IMR-90 (cell line): Measurements from ENCODE around the gene GPC6. TPM values are rescaled to one million over a fixed set of nuclear protein-coding genes. Genes with fewer than 3 reads are reported as not detected.

Source experiments
- ATAC-seq: fragments of 200-7000 bp; cut with Tn5 transposase; 2 replicates; pipeline ENCODE4 v1.9.1; 2020; ENCODE audit warnings: low read depth, mild to moderate bottlenecking, moderate library complexity
- BruUV-seq: library from RNA; stranded (reverse); fragments of 400-500 nt; replicated peaks from 2 replicates; lab custom pipeline; 2021; lab: Mats Ljungman, UMichigan
- CTCF ChIA-PET: fragments of 300-600 bp; formaldehyde crosslinking; extraction: SDS; loops from one replicate; lab custom pipeline; 2021; ENCODE audit warnings: antibody characterized with exemption; lab: Yijun Ruan, JAX
- POLR2A ChIA-PET: fragments of 300-600 bp; sonication (Branson Sonifier 250); formaldehyde crosslinking; loops from one replicate; lab custom pipeline; 2022; ENCODE audit warnings: antibody characterized with exemption; ENCODE audit not compliant: unreplicated experiment; lab: Charles Lee
- DNase-seq: peaks from one replicate; pipeline ENCODE4 v3.0.0; 2013
- H2AFZ ChIP-seq: replicated peaks from 2 replicates; pipeline ENCODE3; 2013; ENCODE audit warnings: low read length, mild to moderate bottlenecking; ENCODE audit not compliant: poor library complexity
- H2AK5ac ChIP-seq: 2 replicates; pipeline ENCODE4 v1.6.1; 2013; ENCODE audit warnings: low read depth, low read length, inconsistent platforms
- H2AK9ac ChIP-seq: replicated peaks from 2 replicates; pipeline ENCODE3; 2013; ENCODE audit warnings: mild to moderate bottlenecking, low read depth, low read length, moderate library complexity; ENCODE audit not compliant: poor library complexity
- H2BK120ac ChIP-seq: 2 replicates; pipeline ENCODE4 v1.6.1; 2013; ENCODE audit warnings: low read depth, low read length, inconsistent platforms
- H2BK15ac ChIP-seq: 3 replicates; pipeline ENCODE4 v1.6.1; 2013; ENCODE audit warnings: low read depth, low read length, inconsistent platforms
- H2BK20ac ChIP-seq: 2 replicates; pipeline ENCODE4 v1.6.1; 2013; ENCODE audit warnings: low read depth, mild to moderate bottlenecking, inconsistent platforms, low read length, moderate library complexity
- H2BK5ac ChIP-seq: 2 replicates; pipeline ENCODE4 v1.6.1; 2013; ENCODE audit warnings: mild to moderate bottlenecking, low read depth, low read length, inconsistent platforms; ENCODE audit not compliant: poor library complexity, severe bottlenecking
- H3K14ac ChIP-seq: replicated peaks from 2 replicates; pipeline ENCODE4 v1.6.1; 2013; ENCODE audit warnings: low read depth, low read length, inconsistent platforms
- H3K18ac ChIP-seq: 2 replicates; pipeline ENCODE4 v1.6.1; 2013; ENCODE audit warnings: low read depth, low read length, control low read depth
- H3K23ac ChIP-seq: 2 replicates; pipeline ENCODE4 v1.6.1; 2013; ENCODE audit warnings: low read depth, low read length, inconsistent platforms
- H3K27ac ChIP-seq: 2 replicates; pipeline ENCODE4 v1.5.1; 2013; ENCODE audit warnings: mild to moderate bottlenecking, control low read depth, low read length; ENCODE audit not compliant: insufficient read depth
- H3K27me3 ChIP-seq: 2 replicates; pipeline ENCODE4 v1.6.1; 2013; ENCODE audit warnings: low read length; ENCODE audit not compliant: control insufficient read depth, insufficient read depth
- H3K36me3 ChIP-seq: 2 replicates; pipeline ENCODE4 v1.6.1; 2013; ENCODE audit warnings: low read length, mixed read lengths; ENCODE audit not compliant: control insufficient read depth, insufficient read depth
- H3K4ac ChIP-seq: 2 replicates; pipeline ENCODE4 v1.6.1; 2013; ENCODE audit warnings: low read depth, low read length, inconsistent platforms
- H3K4me1 ChIP-seq: 2 replicates; pipeline ENCODE4 v1.6.1; 2013; ENCODE audit warnings: low read length, mixed read lengths; ENCODE audit not compliant: control insufficient read depth, insufficient read depth
- H3K4me2 ChIP-seq: 2 replicates; pipeline ENCODE4 v1.6.1; 2013; ENCODE audit warnings: low read depth, mild to moderate bottlenecking, control low read depth, low read length, moderate library complexity
- H3K4me3 ChIP-seq: 2 replicates; pipeline ENCODE4 v1.5.1; 2013; ENCODE audit warnings: low read depth, mild to moderate bottlenecking, control low read depth, low read length, moderate library complexity; ENCODE audit not compliant: insufficient read depth
- H3K56ac ChIP-seq: 2 replicates; pipeline ENCODE4 v1.6.1; 2013; ENCODE audit warnings: low read length, inconsistent platforms; ENCODE audit not compliant: insufficient read depth; ENCODE audit errors: extremely low read depth
- H3K79me1 ChIP-seq, 2 experiments: 2 replicates each; pipeline ENCODE4 v1.6.1; 2013; ENCODE audit warnings: low read length in 2 of 2, inconsistent platforms in 1 of 2, low read depth in 1 of 2
- H3K9ac ChIP-seq: 2 replicates; pipeline ENCODE4 v1.6.1; 2013; ENCODE audit warnings: low read depth, low read length, control low read depth
- H3K9me1 ChIP-seq: 2 replicates; pipeline ENCODE4 v1.6.1; 2013; ENCODE audit warnings: low read length, inconsistent platforms; ENCODE audit not compliant: insufficient read depth
- H3K9me3 ChIP-seq: 2 replicates; pipeline ENCODE4 v1.6.1; 2013; ENCODE audit warnings: low read length; ENCODE audit not compliant: control insufficient read depth, insufficient read depth
- H4K20me1 ChIP-seq: 2 replicates; pipeline ENCODE4 v1.6.1; 2013; ENCODE audit warnings: low read length, inconsistent platforms; ENCODE audit not compliant: insufficient read depth
- H4K5ac ChIP-seq: 2 replicates; pipeline ENCODE4 v1.6.1; 2013; ENCODE audit warnings: mild to moderate bottlenecking, low read depth, low read length, control low read depth
- H4K8ac ChIP-seq, 2 experiments: 2 replicates each; pipeline ENCODE4 v1.6.1; 2013; ENCODE audit warnings: low read depth in 2 of 2, low read length in 2 of 2, control low read depth in 1 of 2, inconsistent platforms in 1 of 2
- H4K91ac ChIP-seq: 2 replicates; pipeline ENCODE4 v1.6.1; 2013; ENCODE audit warnings: low read depth, low read length, inconsistent platforms; ENCODE audit not compliant: insufficient read depth
- ELK1 ChIP-seq: fragments of 150-350 bp; IDR thresholded peaks from 2 replicates; pipeline ENCODE4 v1.6.1; 2016; ENCODE audit warnings: low read depth, mild to moderate bottlenecking, low read length, moderate library complexity, borderline replicate concordance
- MAFK ChIP-seq: IDR thresholded peaks from 2 replicates; pipeline ENCODE4 v1.6.1; 2012; ENCODE audit warnings: low read depth, low read length, improper control_type of control experiment
- WGBS, 2 experiments: methylation state at CpG; one replicate each; pipeline versions ENCODE4 v1.1.5 to v1.1.7; 2013; ENCODE audit warnings: missing lambda C conversion rate in 2 of 2; ENCODE audit not compliant: insufficient read length in 1 of 2; ENCODE audit errors: extremely low coverage in 2 of 2; 5-methylcytosine and 5-hydroxymethylcytosine counted together
- dilution Hi-C: fragments of 300-500 bp; cut with HindIII; formaldehyde crosslinking; loops from one replicate; pipeline ENCODE4 v1.14.3; 2018; ENCODE audit warnings: low sequenced_read_pairs; ENCODE audit not compliant: unreplicated experiment
- in situ Hi-C: fragments of 300-500 bp; cut with MboI; formaldehyde crosslinking; loops from 3 replicates; pipeline ENCODE4 v1.14.3; 2019; ENCODE audit warnings: low sequenced_read_pairs, inconsistent platforms, mixed read lengths
- intact Hi-C: fragments of 100-400 bp; cut with micrococcal nuclease; formaldehyde crosslinking; loops from 2 replicates; pipeline ENCODE4 v1.10.0; 2022
- polyA plus RNA-seq, 3 experiments: library from polyadenylated mRNA; depleted of rRNA; stranded (reverse); fragments of >200 nt; gene quantifications; 2 replicates each; pipeline ENCODE4 v1.2.3, GENCODE V29; 2012; ENCODE audit warnings: low replicate concordance in 1 of 3
- total RNA-seq: library from RNA; depleted of rRNA; stranded (reverse); fragments of >200 nt; gene quantifications from 2 replicates; pipeline ENCODE4 v1.2.3, GENCODE V29; 2012

The GPC6 gene
- total and polyA plus RNA-seq, 2 of the 4 experiments (the other 2 are of a cell fraction), result 14.9 to 39.4 TPM

DNA sequence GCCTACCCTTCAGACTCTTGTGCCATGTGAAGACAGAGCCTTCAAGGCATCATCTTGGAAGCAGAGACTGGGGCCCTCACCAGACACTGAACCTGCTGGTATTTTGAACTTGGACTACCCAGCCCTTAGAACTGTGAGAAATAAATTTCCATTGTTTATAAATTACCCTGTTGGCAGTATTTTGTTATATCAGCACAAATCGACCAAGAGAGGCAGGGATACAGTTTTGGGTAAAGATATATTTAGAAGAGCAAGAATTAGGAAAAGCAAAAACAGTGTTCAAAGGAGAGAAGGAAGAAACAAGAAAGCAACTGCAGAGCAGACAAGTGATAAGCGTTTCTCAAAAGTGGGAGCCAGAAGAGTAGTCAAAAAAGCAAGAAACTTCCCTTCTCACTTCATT is 652.1 kb downstream of the GPC6 start:
- H3K9me1 ChIP-seq, result peaks cover 2% of the 10 kb centered on the region; the same call in 1 of the 2 replicates
- ChIA-PET CTCF (no interaction called here), POLR2A (no interaction called here)
- H3K23ac ChIP-seq, result no peak overlapping the region
- no peak overlapping the region for H2BK20ac ChIP-seq
- no peak overlapping the region for H2AK9ac ChIP-seq
- H2BK120ac ChIP-seq, result no peak overlapping the region
- no peak overlapping the region for H3K4me2 ChIP-seq
- peak overlapping the region; percentile 61; the same call in 1 of the 2 replicates for H2AK5ac ChIP-seq
- H3K36me3 ChIP-seq, result peaks cover 2% of the 10 kb centered on the region; the same call in 1 of the 2 replicates
- H3K18ac ChIP-seq, result no peak overlapping the region
- no peak overlapping the region for H3K14ac ChIP-seq
- 0 out of 4 replicates have a peak, but pooled peaks cover 0 to 1% of the 10 kb centered on the region in 2 experiments for H3K79me1 ChIP-seq
- H3K56ac ChIP-seq, result no peak overlapping the region
- no CpG with 5 or more reads among the region's 2 CpGs for WGBS, 2 experiments
- no peak overlapping the region for H4K5ac ChIP-seq
- intact Hi-C loops, result no loop called here
- TF ChIP-seq ELK1, result no peak
- peak; percentile 59 for TF ChIP-seq MAFK
- ATAC-seq, result no peak
- BruUV-seq, result no TSS peak
- no peak overlapping the region for H2AFZ ChIP-seq
- H4K91ac ChIP-seq, result no peak overlapping the region
- H3K4me1 ChIP-seq, result peaks cover 6% of the 10 kb centered on the region
- in situ Hi-C loops, result no loop called here
- H2BK5ac ChIP-seq, result no peak overlapping the region
- H3K27ac ChIP-seq, result no peak overlapping the region
- H4K8ac ChIP-seq, result no peak overlapping the region
- no peak overlapping the region for H3K4ac ChIP-seq
- DNase-seq, result no peak
- dilution Hi-C loops, result no loop called here
- no peaks in the 10 kb centered on the region for H4K20me1 ChIP-seq
- H2BK15ac ChIP-seq, result no peak overlapping the region
- peaks cover 2% of the 10 kb centered on the region for H3K9me3 ChIP-seq
- H3K27me3 ChIP-seq, result no peaks in the 10 kb centered on the region
- no peak overlapping the region for H3K9ac ChIP-seq
- no peak overlapping the region for H3K4me3 ChIP-seq
